GM03348 (cell line): ENCODE results near the gene MED13L.

ENCODE experiments used
- DNase-seq: peaks from one replicate; pipeline ENCODE4 v3.0.0; 2012; ENCODE audit warnings: low spot score

Gene MED13L

GRCh38 chr12:115972241-115972640 is 305.3 kb downstream of the MED13L start:
- no peak for DNase-seq

GRCh38 chr12:115968211-115968610 is 309.3 kb downstream of the MED13L start:
- no peak for DNase-seq

GRCh38 chr12:115966376-115966775 is 311.1 kb downstream of the MED13L start:
- DNase-seq, result no peak

GRCh38 chr12:115964626-115965025 is 312.9 kb downstream of the MED13L start:
- no peak for DNase-seq

- DNase-seq, result no peak
These were observed 313.3 kb downstream of the MED13L start for GRCh38 chr12:115964214-115964613.

GRCh38 chr12:115962216-115962615 is 315.3 kb downstream of the MED13L start:
- no peak for DNase-seq

- DNase-seq, result no peak
These were observed 316.4 kb downstream of the MED13L start for GRCh38 chr12:115960868-115961802.

- DNase-seq, result no peak
These were observed 319.7 kb downstream of the MED13L start for GRCh38 chr12:115957686-115958290.

- DNase-seq, result no peak
These were observed 320.8 kb downstream of the MED13L start for GRCh38 chr12:115956659-115957058.

GRCh38 chr12:115956236-115956635 is 321.3 kb downstream of the MED13L start:
- no peak for DNase-seq

GRCh38 chr12:115953450-115953849 is 324.0 kb downstream of the MED13L start:
- DNase-seq, result no peak

- no peak for DNase-seq
These were observed 324.5 kb downstream of the MED13L start for GRCh38 chr12:115953031-115953430.

- no peak for DNase-seq
These were observed 326.5 kb downstream of the MED13L start for GRCh38 chr12:115950959-115951358.

GRCh38 chr12:115949675-115950074 is 327.8 kb downstream of the MED13L start:
- DNase-seq, result no peak

GRCh38 chr12:115947696-115948062 is 329.8 kb downstream of the MED13L start:
- DNase-seq, result no peak

GRCh38 chr12:115946867-115947695 is 330.4 kb downstream of the MED13L start:
- peak; percentile 46 for DNase-seq

- no peak for DNase-seq
These were observed 331.4 kb downstream of the MED13L start for GRCh38 chr12:115946092-115946491.

- no peak for DNase-seq
These were observed 332.0 kb downstream of the MED13L start for GRCh38 chr12:115945491-115945885.

- no peak for DNase-seq
These were observed 332.5 kb downstream of the MED13L start for GRCh38 chr12:115944837-115945490.

- no peak for DNase-seq
These were observed 333.1 kb downstream of the MED13L start for GRCh38 chr12:115944392-115944742.

- DNase-seq, result peak; percentile 34
These were observed 333.7 kb downstream of the MED13L start for GRCh38 chr12:115943630-115944391.

GRCh38 chr12:115943310-115943629 is 334.2 kb downstream of the MED13L start:
- no peak for DNase-seq
